ENCODE data around the gene KAT7.
A peak's percentile ranks its signal among the peaks of the same experiment; 100 is the strongest.
"Not testable (repeated sequence)": the region's sequence is repeated elsewhere in the genome, so short reads cannot be mapped to it uniquely, and the experiment has no call there.

Gene KAT7

DNA sequence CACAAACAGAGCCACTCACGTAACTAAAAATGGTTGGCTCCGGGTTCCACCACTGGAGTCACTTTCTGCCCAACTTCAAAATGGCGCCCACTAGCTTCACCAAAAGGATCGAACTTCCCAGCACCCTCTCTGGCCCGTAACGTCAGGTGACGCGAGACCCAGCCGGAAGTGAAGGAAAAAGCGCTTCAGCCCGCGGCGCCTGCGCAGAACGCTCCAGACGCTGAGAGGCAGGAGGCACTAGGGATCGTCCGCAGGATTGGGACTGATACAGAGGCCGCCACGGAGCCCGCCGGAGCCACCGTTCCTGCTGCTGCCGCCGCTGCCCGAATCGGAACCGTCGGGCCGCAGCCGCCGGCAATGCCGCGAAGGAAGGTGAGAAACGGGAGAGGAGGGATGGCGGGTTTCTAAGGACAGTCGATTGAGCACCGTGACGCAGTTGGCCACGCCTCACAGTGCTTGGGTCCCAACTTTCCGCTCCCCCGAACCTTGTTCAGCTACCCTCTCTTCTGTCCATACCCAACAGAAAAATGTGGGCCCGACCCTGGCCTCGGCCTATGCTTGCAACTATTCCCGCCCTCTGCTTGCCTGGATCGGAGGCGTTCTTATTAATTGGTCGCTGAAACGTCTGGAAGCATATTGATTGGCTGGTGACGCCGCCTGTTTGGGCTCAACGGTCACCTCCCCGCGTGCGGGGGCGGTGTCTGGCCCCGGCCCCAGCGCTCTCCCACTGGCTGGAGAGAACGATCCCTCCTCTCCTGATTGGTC lies at the start of gene KAT7:
Gene KAT7, plus strand, starts transcription at position 204 of the 765 bp plus-strand sequence. Its CDS starts 154 bp downstream, at position 358.
- peak; percentile 98 for DNase-seq

DNA sequence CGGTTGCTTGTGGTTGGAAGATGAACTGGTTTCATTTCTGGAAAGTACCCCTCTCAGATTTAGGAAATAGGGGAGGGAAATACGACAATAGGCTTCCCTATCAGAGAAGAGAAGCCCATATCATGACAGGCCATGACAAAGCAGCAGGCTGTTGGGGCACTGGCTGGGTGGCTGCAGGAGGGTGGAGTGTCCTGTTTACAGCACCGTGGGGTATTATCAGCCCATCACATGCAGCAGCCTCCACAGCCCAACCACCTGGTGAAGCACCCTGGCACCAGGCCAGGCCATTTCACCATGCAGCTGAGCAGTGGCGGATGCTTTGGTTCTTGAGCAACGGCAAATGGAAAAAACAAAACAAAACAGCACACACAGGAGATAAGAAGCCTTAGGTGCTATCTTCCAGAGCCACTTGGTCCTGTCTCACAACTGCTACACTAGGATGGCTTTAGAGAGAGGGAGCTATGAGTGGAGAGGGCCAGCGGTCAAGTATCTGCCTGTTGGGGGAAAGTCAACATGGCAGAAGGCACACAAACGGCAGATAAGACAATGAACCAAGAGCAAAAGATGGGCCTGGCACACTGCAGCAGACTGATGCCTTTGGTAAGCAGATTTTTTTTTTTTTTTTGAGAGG lies 48.7 kb upstream of the KAT7 start:
- peak; percentile 90 for DNase-seq

DNA sequence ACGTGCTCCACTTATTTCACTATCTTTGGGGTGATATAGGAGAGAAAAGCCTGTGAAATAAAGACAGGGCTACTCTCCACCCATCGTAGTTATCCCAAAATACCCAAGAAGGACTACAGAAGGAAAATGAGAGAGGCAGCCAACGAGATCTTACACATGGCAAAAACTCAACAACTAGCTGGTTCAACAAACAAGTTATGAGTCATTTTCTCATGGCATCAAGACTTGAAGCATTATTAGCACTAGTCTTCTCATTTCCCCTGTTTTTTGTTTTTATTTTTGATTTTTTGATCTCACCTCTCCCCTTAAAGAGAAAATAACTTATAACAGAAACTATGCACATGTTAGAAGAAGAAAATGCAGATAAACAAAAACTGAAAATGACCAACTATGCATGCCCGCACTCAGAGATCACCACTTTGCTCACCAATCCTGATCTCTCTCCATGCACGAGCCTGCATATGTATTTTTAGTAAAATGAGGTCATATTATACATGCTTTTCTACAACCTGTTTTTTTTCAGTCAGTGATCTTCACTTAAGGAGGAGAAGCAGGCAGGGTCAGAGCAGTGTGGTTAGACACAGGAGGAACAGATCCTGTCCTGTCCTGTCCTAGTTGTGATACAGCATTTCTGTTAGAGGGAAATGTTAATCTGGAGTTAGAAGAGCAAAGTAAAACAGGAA lies 47.3 kb upstream of the KAT7 start:
- no peak for DNase-seq

DNA sequence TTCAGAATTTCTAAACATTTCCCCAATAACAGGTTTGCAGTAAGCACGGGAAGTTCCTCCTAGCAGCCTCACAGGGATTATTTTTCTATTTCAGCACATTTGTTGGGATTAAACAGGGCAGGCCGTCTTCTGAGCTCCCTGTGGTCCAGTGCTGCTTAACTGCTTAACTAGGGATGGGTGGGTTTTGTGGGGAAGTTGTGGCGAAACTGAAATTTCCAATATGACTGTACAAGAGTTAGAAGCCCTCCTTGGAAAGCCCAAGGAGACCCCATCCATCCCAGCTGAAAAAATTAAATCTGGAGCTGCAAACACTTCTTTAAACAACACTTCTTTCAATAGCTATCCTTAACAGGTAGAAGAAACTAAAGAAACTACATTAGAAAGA lies 46.8 kb upstream of the KAT7 start:
- no peak for DNase-seq

DNA sequence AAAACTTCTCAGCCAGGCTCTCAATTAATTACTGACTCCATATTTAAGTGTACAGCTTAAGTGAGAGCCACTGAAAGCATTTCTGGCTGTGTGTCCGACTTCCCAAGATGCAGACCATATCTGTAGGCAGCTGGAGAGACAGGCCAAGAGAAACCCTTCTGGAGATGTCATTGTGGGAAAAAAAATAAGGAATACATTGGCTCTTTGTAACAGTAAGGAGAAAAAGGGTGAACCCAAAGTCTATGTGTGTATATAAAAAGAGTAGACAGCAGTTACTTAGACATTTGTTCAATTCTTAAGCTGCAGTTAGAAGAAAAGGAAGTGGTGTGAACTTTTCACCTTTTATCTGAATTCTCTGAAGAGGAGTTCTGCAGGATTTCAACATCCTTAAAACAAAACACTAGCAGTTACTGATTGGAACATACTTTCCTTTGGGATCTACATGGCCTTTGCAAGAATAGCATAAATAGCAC lies 46.3 kb upstream of the KAT7 start:
- DNase-seq, result no peak

GRCh38 chr17:49745175-49746139 lies 43.0 kb upstream of the KAT7 start:
- DNase-seq, result no peak

GRCh38 chr17:49746791-49747490 lies 41.5 kb upstream of the KAT7 start:
- no peak for DNase-seq

GRCh38 chr17:49747632-49748031 lies 40.8 kb upstream of the KAT7 start:
- no peak for DNase-seq

DNA sequence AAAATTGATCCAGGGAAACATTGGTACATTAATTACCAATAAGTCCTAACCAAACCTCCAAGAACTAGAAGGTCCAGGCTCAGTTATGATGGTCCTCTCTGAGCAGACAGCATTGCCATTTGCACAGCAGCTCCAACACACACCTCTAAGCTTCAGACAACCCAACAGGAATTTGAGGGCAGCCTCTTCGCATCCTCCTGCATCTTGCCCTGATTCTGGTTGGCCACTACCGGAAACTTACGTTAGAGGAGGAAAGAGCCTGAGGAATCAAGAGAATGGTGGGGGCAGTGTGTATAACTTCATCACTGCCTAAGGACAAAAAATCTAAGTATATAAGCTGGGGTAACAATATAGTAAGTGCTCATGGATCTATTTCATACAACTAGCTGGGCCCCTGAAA lies 40.3 kb upstream of the KAT7 start:
- DNase-seq, result no peak

DNA sequence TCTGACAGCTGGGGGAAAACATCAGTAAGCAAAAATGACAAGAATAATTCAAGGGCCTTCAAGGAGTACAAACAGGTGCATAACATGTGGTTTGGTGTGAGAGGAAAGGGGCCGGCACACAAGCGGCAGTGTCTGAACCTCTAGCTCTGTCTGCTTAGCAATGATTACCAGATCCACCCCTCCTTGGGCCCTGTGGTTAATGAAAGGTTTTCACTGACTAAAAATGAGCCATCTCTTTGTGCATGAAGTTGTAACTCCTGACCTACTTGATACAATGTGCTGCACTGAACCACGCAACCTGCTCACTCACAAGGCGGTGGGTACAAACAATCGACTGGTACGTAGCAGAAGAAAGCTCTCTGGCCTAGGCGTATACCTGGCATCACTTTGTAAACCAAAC lies 39.7 kb upstream of the KAT7 start:
- peak; percentile 74 for DNase-seq

DNA sequence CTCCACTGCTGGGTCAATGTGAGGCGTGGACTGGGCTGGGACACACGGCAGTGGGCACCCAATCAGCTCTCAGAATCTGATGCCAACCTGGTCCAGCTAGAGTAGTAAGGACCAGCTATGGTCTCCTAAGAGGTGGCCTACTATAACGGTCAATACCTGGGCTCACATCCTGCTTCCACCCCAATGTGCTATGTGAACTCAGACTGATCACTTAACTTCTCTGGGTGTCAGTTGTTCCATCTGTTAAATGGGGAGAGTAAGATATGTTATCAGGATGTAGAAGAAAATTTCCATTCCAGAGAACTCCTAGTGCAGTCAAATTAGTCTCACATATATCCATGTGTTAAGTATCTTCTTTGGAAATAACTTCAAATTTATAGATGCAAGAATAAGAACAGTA lies 38.8 kb upstream of the KAT7 start:
- no peak for DNase-seq

DNA sequence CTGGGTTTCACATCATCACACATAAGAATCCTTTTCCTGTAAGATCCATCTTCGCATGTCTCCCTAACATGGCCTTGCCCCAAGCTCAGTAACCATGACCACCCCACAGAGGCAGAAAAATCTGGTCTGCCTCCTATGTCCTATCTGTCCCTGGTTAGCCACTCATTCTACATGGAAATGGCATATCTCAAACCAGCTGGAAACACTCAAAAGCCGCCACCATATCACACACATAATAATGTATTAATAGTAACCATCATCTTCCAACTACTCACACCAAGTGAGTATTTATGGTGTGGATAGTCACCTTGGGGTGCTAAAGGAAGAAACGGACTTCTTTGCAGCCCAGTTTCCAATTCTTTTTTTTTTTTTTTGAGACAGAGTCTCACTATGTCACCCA lies 36.0 kb upstream of the KAT7 start:
- DNase-seq, result no peak

GRCh38 chr17:49753959-49754391 lies 34.5 kb upstream of the KAT7 start:
- no peak for DNase-seq

DNA sequence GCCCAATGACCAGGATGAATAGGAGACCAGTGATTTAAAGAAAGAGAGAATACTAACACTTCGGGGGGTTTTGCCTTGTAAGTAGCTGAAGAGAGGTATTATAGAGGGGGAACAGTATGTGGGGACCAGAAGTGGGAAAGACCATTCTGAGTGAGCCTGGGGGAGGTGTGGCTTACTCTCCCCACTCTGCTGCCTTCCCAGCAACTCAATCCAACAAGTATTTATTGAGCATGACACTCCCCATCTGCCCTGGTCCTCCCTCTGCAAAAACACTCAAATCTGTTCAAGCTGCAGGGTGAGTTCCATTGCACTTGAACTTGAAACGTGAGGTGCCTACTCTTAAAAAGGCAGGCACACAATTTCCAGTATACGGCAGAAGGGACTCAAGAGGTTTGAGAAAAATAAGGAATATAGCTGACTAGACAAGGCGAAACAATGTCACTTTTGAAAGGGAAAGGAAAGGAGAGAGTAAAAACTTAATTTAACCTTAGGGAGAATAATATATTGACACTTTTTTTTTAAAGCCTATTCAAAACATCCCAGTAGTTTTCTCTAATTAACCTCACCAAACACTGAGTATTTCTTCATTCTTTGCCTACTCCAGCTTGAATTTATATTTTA lies 32.7 kb upstream of the KAT7 start:
- no peak for DNase-seq

GRCh38 chr17:49756323-49757150 lies 31.9 kb upstream of the KAT7 start:
- no peak for DNase-seq

- no peak for DNase-seq
These were observed 31.2 kb upstream of the KAT7 start for GRCh38 chr17:49757151-49757777.

DNA sequence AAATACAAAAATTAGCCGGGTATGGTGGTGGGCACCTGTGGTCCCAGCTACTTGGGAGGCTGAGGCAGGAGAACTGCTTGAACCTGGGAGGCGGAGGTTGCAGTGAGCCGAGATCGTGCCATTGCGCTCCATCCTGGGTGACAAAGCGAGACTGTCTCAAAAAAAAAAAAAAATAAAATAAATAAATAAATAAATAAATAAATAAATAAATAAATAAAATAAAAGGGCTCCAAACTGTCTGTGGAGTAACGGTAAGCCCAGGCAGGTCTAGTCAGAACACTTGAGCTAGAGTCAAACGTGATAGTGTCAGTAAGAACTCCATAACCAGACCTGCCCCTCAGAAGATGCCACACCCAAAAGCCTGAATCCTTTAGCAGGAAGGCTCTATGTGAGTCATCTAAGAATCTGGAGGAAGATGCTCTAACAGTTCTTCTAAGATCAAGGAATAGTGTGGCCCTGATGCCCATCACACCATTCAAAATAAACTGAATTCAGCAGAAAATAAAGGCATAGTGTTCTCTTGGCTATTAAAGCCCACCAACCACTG lies 29.9 kb upstream of the KAT7 start:
- not testable (repeated sequence) for DNase-seq

DNA sequence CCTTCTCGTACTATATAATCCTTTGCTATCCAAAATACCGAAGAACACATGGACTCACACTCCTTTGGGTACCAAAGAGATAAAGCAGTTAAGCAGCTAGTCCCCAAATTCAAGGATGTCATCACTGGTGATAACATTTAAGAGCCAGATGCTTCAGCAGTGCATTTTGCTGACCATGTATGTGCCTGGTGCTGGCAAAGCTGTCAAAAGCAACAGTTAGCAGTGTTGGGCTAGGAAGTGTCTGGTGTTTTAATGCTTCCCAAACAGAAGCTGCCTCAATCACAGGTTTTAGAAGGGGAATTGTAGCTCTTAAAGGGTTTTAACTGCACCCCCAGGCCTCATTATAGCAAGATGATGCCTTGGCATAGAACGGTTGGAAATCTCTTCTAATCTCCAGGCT lies 29.3 kb upstream of the KAT7 start:
- no peak for DNase-seq

DNA sequence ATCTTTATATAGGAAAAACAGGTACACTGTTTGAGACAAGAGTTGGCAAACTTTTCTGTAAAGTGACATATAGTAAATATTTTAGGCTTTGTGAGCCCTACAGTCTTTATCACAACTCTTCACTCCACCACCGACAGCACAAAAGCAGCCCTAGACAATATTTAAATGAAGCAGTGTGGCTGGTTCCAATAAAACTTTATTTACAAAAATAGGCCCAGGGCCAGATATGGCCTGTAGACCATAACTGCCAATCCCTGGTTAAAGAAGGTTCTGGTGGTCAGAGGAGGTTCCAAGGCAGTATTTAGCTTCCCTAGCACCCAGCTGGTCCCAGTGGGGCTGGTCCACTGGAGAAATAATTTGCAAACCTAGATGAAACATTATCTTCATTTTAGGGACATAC lies 28.2 kb upstream of the KAT7 start:
- DNase-seq, result no peak
